Fibroblast of the aortic adventitia (primary cell): Measurements from ENCODE around the gene PRRC1. TPM values are rescaled to one million over a fixed set of nuclear protein-coding genes. Genes with fewer than 3 reads are reported as not detected.

Experiments used
- DNase-seq: peaks from one replicate; pipeline ENCODE4 v3.0.0-alpha.2; 2010; ENCODE audit warnings: low read depth
- H3K4me3 ChIP-seq: 2 replicates; pipeline ENCODE4 v1.5.1; 2011; ENCODE audit warnings: low read depth, mild to moderate bottlenecking, control low read depth, low read length, moderate library complexity
- total RNA-seq: library from RNA; depleted of rRNA; stranded (reverse); fragments of >200 nt; gene quantifications from 2 replicates; pipeline ENCODE4 v1.2.3, GENCODE V29; 2012; ENCODE audit warnings: low replicate concordance
- TF ChIP-seq, protein P1 (sequence below): IDR thresholded peaks from 2 replicates; pipeline ENCODE4 v1.5.1; 2011; ENCODE audit warnings: mild to moderate bottlenecking, low read length, control low read depth, inconsistent platforms; ENCODE audit not compliant: insufficient read depth

Gene PRRC1
- total RNA-seq, 1 donor = 79.5 TPM

DNA sequence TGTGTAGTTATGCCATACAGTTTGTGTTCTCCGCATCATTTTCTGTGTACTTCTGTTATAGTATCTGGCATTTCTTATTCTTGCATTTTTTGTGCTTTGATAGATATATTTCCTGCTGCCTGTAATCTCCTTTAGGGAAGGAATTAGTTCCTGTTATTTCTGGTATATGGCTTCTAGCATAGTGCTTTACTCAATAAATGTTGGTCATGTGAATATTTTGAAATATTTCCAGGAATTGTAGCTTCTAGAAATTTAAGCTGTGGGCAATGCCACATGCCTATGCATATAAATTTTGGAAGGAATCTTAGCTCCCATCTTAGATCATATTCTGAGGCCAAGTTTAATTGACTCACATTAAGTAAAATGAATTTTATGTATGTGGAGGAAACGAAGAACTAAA, 11.5 kb upstream of the PRRC1 start:
- H3K4me3 ChIP-seq = no peak overlapping the region
- TF ChIP-seq, protein P1, sequence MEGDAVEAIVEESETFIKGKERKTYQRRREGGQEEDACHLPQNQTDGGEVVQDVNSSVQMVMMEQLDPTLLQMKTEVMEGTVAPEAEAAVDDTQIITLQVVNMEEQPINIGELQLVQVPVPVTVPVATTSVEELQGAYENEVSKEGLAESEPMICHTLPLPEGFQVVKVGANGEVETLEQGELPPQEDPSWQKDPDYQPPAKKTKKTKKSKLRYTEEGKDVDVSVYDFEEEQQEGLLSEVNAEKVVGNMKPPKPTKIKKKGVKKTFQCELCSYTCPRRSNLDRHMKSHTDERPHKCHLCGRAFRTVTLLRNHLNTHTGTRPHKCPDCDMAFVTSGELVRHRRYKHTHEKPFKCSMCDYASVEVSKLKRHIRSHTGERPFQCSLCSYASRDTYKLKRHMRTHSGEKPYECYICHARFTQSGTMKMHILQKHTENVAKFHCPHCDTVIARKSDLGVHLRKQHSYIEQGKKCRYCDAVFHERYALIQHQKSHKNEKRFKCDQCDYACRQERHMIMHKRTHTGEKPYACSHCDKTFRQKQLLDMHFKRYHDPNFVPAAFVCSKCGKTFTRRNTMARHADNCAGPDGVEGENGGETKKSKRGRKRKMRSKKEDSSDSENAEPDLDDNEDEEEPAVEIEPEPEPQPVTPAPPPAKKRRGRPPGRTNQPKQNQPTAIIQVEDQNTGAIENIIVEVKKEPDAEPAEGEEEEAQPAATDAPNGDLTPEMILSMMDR = no peak
- no peak for DNase-seq

DNA sequence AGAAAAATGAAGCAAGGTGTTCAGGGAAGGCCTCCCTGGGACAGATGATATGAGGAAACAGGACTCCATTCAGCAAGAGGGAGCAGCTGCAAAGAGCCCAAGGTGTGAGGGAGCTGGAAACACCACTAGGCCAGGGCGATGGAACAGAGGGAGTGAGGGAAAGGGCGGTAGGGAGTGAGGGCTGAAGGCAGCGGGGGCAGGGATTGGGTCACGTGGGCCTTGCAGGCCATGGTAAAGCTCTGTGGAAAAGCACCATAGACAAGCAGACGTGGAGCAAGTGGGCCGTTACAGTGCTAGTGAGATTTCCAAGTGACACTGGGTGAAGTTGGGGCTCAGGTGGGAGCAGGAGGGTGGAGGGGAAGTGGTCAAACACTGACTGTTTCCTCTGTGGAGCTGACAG, 10.8 kb upstream of the PRRC1 start:
- no peak for DNase-seq
- TF ChIP-seq, protein P1 = no peak

DNA sequence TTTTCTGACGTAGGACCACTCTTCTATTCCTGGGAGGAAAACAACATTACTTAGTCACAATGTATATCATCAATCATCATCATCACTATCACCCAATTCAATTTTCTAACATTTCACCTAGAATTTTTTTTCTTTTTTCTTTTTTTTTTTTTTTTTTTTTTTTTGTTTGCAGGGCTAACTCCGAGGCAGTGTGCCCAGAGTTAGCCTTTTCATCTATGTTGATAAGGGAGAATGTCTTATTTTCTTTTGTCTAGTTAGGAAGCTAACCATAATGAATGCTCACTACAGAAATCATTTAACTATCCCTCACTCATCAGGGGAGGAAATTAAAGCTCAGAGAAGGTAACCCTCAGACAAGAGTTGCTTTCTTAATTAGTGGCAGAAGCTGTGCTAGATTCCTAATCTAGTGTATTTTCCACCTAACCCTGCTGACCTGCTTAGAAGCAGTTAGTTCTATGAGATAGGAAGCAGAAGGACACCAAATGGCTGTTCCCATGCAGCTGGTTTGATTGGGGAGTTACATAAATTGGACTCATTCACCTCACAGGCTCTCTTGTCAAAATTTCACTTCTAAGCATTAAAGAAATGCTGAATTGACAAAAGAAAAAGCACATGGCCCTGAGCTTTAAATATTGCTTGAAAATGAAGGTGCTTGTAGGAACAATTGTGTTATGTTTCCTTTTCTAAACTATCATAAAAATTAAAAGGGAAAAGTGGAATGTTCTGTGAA, 8.6 kb upstream of the PRRC1 start:
- DNase-seq = no peak
- TF ChIP-seq, protein P1 = no peak
- no peak overlapping the region for H3K4me3 ChIP-seq

More for the DNA sequence above, 10.8 kb upstream of the PRRC1 start:
- H3K4me3 ChIP-seq = no peak overlapping the region

DNA sequence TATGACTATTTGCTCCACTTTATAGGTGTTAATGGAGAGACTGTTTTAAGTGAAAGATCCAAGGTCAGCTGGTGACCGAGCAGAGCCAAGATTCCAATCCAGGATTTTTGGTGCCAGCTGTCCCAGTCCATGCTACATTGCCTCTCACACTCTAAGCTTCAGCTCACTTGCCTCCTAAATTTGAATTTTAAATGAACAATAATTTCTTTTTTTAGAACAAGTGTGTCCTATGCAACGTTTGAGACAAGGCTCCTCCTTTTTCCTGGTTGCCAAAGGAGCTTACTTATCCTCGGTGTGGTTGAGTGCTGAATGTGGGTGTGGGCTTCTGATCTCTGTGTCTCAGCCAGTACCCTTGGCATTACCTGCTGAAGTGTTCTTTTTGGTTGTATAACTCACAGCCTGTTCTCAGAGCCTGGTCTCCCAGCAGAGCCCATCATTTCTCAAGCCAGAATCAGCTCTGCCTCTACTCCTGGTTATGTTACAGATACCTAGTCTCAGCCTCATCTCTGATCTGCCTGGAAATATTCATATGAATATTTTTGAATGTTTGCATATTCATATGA, 4.0 kb upstream of the PRRC1 start:
- TF ChIP-seq, protein P1 = no peak
- H3K4me3 ChIP-seq = no peak overlapping the region
- no peak for DNase-seq

DNA sequence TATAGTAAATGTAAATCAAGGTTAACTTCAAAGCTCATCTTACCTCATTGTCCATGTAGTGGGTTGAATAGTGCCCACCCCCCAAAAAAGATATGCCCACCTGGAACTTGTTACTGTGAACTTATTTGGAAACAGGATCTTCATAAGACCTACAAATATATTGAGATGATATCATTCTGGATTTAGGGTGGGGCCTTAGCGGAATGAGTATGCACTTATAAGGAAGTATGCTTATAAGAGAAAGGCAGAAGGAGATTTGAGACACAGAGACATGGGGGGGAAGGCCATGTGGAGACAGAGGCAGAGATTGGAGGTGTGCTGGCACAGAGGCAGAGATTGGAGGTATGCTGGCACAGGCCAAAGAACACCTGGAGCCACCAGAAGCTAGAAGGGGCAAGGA, 2.6 kb upstream of the PRRC1 start:
- no peak overlapping the region for H3K4me3 ChIP-seq
- no peak for DNase-seq
- TF ChIP-seq, protein P1 = no peak

DNA sequence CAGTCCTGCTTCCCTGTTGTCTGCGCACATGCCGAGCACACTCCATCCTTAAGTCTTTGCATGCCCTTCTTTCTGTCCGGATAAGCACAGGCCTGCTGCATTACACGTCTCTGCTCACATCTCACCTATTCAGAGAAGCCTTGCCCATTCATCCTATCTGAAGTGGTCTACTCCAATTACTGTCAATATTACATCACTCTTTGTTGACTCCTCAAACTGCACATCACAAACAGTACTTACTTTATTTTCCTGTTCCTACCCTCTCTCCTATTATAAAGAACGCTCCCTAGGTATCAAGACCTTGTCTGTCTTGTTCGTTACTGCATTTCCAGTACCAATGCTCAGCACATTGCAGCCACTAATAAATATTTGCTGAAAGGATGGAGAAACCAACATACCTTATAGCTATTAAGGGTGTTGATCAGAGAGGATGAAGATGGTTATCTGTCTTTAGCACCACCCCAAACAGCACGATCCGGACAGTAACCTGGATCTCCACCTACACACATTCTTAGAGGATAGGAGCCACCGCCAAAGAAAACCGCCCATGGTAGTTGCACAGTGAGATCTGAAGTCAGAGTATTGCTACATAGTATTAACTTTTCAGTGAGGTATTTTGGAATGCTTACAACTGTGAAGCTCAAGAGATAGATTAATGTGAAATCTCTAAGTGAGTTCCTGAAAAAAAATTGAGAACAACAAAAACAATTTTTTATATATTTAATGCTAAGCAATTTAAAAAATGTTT, 1.6 kb upstream of the PRRC1 start:
- no peak overlapping the region for H3K4me3 ChIP-seq
- TF ChIP-seq, protein P1 = no peak
- DNase-seq = no peak
